ENCODE results near the gene ARPC1B. TPM values are rescaled to one million over a fixed set of nuclear protein-coding genes. Genes with fewer than 3 reads are reported as not detected.

ARPC1B gene
- total RNA-seq, 1 experiment from 2014 or later = 381 TPM

DNA sequence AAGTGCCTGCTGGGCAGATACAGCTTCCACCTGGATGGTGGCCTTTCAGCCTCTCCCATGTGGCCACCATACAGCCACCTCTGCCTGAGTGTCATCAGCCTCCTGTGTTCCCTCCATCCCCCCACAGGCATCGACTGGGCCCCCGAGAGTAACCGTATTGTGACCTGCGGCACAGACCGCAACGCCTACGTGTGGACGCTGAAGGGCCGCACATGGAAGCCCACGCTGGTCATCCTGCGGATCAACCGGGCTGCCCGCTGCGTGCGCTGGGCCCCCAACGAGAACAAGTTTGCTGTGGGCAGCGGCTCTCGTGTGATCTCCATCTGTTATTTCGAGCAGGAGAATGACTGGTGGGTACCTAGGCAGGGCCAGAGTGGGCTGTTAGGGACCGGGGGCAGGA is 13.4 kb downstream of the ARPC1B start:
- Histone ChIP-seq H3K79me2 (ENCODE audit: low read length) (peaks cover 6% of the 10 kb centered on the region; the same call in 1 of the 2 replicates), H3K9me2 (replicated peaks; ENCODE audit: low read length) (no peaks in the 10 kb centered on the region), H4K20me1 (ENCODE audit: low read length) (no peaks in the 10 kb centered on the region), H3K4me2 (ENCODE audit: low read length) (no peak overlapping the region), H3K4me3 (ENCODE audit: low read length) (no peak overlapping the region), H3K9me3 (ENCODE audit: low read length) (no peaks in the 10 kb centered on the region), H3K27me3 (ENCODE audit: low read length) (no peaks in the 10 kb centered on the region), H3K36me3 (ENCODE audit: low read depth, low read length) (peaks cover 13% of the 10 kb centered on the region; the same call in 1 of the 2 replicates), H2AFZ (ENCODE audit: low read length) (no peak overlapping the region), H3K9ac (ENCODE audit: low read length) (no peak overlapping the region), H3K27ac (ENCODE audit: low read length) (no peak overlapping the region), H3K4me1 (ENCODE audit: insufficient read depth, low read length) (no peaks in the 10 kb centered on the region), H3F3A (ENCODE audit: low read length, unreplicated experiment) (no peaks in the 10 kb centered on the region)
- DNase-seq = no peak
- ATAC-seq = no peak
- TF ChIP-seq EZH2phosphoT487 (IDR thresholded peaks at IDR 0.05; ENCODE audit: borderline replicate concordance, low read length) (no peak), EZH2 (IDR thresholded peaks at IDR 0.05; ENCODE audit: low read length, unreplicated experiment) (no peak), CTCF (conservative IDR thresholded peaks at IDR 0.05; ENCODE audit: low read depth, low read length) (no peak)
- ChIA-PET POLR2A (ENCODE audit: unreplicated experiment) (no interaction called here), CTCF (interaction anchor here (0.6 kb wide), 1 partner anchor 364 kb away, joined by 4 read pairs; no protein-coding TSS in a partner anchor)
- intact Hi-C loops (cut with micrococcal nuclease) = no loop called here
- no TSS peak for BruUV-seq (replicated peaks)

GRCh38 chr7:99389772-99390171 is 15.2 kb downstream of the ARPC1B start:
- no TSS peak for BruUV-seq (replicated peaks)
- H3K9me3 ChIP-seq (ENCODE audit: low read length) = no peaks in the 10 kb centered on the region
- ChIA-PET CTCF (no interaction called here), POLR2A (ENCODE audit: unreplicated experiment) (no interaction called here)
- no peak for ATAC-seq
- no peak overlapping the region for H3K4me2 ChIP-seq (ENCODE audit: low read length)
- H3K4me1 ChIP-seq (ENCODE audit: insufficient read depth, low read length) = no peaks in the 10 kb centered on the region
- H2AFZ ChIP-seq (ENCODE audit: low read length) = no peak overlapping the region
- H3K79me2 ChIP-seq (ENCODE audit: low read length) = no peaks in the 10 kb centered on the region
- 0 out of 2 replicates have a peak, but pooled peaks cover 2% of the 10 kb centered on the region for H4K20me1 ChIP-seq (ENCODE audit: low read length)
- no peak overlapping the region for H3K9ac ChIP-seq (ENCODE audit: low read length)
- no peaks in the 10 kb centered on the region for H3K27me3 ChIP-seq (ENCODE audit: low read length)
- DNase-seq = no peak
- intact Hi-C loops (cut with micrococcal nuclease) = no loop called here
- H3K27ac ChIP-seq (ENCODE audit: low read length) = no peak overlapping the region
- TF ChIP-seq EZH2phosphoT487 (IDR thresholded peaks at IDR 0.05; ENCODE audit: borderline replicate concordance, low read length) = no peak
- no peak for TF ChIP-seq CTCF (conservative IDR thresholded peaks at IDR 0.05; ENCODE audit: low read depth, low read length)
- no peak for TF ChIP-seq EZH2 (IDR thresholded peaks at IDR 0.05; ENCODE audit: low read length, unreplicated experiment)
- no peaks in the 10 kb centered on the region for H3K9me2 ChIP-seq (replicated peaks; ENCODE audit: low read length)
- no peak overlapping the region for H3K4me3 ChIP-seq (ENCODE audit: low read length)
- H3F3A ChIP-seq (ENCODE audit: low read length, unreplicated experiment) = no peaks in the 10 kb centered on the region
- peaks cover 13% of the 10 kb centered on the region; the same call in 1 of the 2 replicates for H3K36me3 ChIP-seq (ENCODE audit: low read depth, low read length)

- ATAC-seq = no peak
- no peak overlapping the region for H3K4me2 ChIP-seq (ENCODE audit: low read length)
- no peaks in the 10 kb centered on the region for H3K79me2 ChIP-seq (ENCODE audit: low read length)
- no peaks in the 10 kb centered on the region for H3F3A ChIP-seq (ENCODE audit: low read length, unreplicated experiment)
- H4K20me1 ChIP-seq (ENCODE audit: low read length) = 0 out of 2 replicates have a peak, but pooled peaks cover 2% of the 10 kb centered on the region
- TF ChIP-seq EZH2 (IDR thresholded peaks at IDR 0.05; ENCODE audit: low read length, unreplicated experiment) (no peak), CTCF (conservative IDR thresholded peaks at IDR 0.05; ENCODE audit: low read depth, low read length) (no peak), EZH2phosphoT487 (IDR thresholded peaks at IDR 0.05; ENCODE audit: borderline replicate concordance, low read length) (no peak)
- CTCF ChIA-PET = no interaction called here
- BruUV-seq (replicated peaks) = no TSS peak
- no peak overlapping the region for H3K9ac ChIP-seq (ENCODE audit: low read length)
- no peak overlapping the region for H2AFZ ChIP-seq (ENCODE audit: low read length)
- no peaks in the 10 kb centered on the region for H3K9me2 ChIP-seq (replicated peaks; ENCODE audit: low read length)
- DNase-seq = no peak
- H3K36me3 ChIP-seq (ENCODE audit: low read depth, low read length) = peaks cover 13% of the 10 kb centered on the region; the same call in 1 of the 2 replicates
- no peaks in the 10 kb centered on the region for H3K9me3 ChIP-seq (ENCODE audit: low read length)
- POLR2A ChIA-PET (ENCODE audit: unreplicated experiment) = no interaction called here
- H3K27ac ChIP-seq (ENCODE audit: low read length) = no peak overlapping the region
- no peaks in the 10 kb centered on the region for H3K27me3 ChIP-seq (ENCODE audit: low read length)
- intact Hi-C loops (cut with micrococcal nuclease) = no loop called here
- H3K4me3 ChIP-seq (ENCODE audit: low read length) = no peak overlapping the region
- no peaks in the 10 kb centered on the region for H3K4me1 ChIP-seq (ENCODE audit: insufficient read depth, low read length)
Observed at GRCh38 chr7:99390941-99391602, 16.5 kb downstream of the ARPC1B start.
